HTR-8/SVneo (cell line): ENCODE data around the gene MYRIP.
"Not testable (repeated sequence)": the region's sequence is repeated elsewhere in the genome, so short reads cannot be mapped to it uniquely, and the experiment has no call there.

ENCODE experiments used
- DNase-seq: peaks from one replicate; pipeline ENCODE4 v3.0.0; 2011; ENCODE audit warnings: low spot score, mixed read lengths; ENCODE audit not compliant: insufficient read length
- FAIRE-seq: peaks from 2 replicates; lab custom pipeline; 2011; peaks lifted over from hg19 to GRCh38; lab: Jason Lieb, UNC

The MYRIP gene

DNA sequence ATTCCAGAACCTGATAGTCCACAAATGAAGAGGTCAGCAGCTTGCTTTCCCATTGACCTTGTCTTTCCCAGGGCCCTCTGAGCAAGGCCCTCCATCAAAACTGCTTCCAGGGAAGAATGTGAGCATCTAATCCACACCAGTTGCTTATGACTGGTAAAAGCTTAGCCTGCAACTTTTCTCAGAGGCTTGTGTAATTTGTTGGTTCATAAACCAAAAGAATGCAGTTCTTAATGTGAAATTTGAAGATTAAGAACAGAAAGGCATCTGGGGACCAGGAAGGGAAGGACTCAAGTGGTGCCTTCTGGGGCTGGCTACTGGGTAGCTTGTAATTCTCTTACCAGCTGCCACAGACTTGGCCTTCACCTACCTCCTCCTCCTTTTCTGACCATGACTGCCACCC, 439.2 kb downstream of the MYRIP start:
- DNase-seq (no peak), FAIRE-seq (no peak)

DNA sequence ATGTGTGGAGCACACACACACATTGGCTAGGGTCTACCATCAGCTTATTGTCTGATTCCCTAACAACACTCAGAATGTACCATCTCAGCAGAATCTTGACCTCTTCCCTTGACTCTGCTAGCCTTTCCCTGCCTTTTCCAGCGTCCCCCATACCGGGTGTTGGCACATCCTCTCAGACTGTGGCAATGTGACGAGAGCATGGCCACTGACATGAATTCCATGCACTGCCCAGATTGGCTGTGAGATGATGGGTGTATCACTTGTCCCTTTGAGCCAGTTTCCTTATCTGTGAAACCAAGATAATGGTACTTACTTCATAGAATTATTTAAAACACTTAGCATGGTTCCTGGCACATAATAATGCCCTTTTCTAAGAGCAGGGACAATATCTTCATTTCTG, 439.8 kb downstream of the MYRIP start:
- FAIRE-seq (no peak), DNase-seq (no peak)

DNA sequence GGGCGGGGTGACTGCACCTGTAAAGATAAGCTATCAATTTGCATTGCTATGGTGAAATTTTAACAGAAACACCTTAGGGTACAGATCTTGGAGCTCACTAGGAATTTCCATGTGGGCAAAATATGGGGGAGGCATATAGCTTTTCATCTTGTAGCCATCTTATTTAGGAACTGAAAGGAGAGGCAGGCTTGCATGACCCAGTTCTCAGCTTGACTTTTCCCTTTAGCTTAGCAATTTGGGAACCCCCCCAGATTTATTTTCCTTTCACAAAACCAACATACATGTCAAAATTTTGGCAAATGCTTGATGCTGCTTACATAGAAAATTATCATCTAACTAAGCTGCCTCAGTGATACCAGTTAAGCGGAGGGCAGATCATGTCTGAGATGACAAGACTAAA, 445.1 kb downstream of the MYRIP start:
- DNase-seq: no peak
- no peak for FAIRE-seq

DNA sequence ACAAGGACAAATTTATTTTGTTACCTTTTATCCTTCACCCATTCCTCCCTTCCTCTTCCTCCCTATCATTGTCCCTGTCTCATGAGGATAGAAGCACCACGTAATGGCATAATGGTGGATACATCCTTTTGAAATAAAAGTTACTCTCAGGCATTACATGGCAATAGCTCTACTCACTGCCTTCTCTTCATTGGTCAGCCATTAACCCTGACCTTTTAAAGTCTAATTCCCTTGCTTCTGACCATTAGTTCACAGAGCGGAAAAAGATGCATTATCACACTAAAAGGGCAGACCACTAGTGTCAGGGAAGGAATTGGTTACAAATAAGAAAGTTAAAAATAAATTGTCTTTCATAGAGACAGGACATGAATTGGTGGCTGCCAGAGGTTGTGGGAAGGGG, 445.5 kb downstream of the MYRIP start:
- no peak for FAIRE-seq
- DNase-seq: no peak

DNA sequence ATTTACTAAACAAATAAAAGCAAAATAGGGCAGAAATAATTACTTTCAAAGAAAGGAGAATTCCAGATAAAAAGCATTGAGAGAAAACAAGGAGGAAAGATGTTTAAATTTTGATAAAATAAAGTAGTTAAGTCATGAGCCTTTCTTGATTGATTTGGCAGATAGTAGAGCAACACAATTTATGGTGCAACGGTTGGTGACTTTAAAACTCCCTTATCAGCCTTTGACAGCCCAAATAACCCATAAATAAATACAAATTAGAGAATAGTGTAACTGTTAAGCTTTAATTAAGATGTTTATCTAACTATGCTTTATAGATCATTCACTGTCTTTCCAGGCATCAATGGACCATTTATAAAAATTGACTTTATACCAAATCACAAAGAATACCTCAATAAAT, 446.1 kb downstream of the MYRIP start:
- DNase-seq (no peak), FAIRE-seq (no peak)

DNA sequence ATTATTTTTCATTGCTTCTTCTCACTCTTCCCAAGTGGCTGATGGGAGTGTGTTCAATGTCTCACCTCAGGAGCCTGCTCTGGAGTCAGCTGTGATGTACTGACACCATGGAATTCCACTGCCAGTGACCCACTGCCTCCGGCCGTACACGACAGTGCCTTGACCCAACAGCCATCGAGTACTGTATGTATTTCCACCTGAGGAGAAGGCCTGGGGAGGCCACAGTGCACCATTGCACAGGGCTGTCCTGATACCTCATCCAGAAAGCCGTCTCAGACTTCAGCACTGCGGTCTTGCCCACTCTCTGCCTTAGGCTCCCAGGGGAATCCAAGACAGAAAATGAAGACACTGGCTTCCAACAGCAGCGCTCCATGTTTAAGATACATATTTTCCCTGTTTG, 448.7 kb downstream of the MYRIP start:
- FAIRE-seq: no peak
- DNase-seq: no peak

DNA sequence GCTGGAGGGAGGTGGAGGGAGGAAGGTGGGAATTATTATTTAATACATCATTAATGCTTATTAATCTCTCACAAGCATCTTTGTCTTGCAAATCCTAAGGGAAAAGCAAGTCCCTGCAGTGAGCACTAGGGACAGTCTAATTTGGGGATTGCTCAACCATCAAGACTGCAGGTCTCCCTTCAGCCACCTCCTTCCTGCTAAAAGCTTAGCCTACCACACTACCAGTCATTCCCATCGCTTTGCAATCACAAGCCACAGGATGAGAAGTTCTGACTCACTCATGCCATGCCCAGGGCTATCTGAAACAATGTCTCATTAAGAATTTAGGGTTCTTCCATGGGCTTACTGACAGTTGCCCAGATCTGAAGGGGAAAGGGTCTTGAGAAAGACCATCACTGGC, 449.1 kb downstream of the MYRIP start:
- FAIRE-seq (no peak), DNase-seq (no peak)

DNA sequence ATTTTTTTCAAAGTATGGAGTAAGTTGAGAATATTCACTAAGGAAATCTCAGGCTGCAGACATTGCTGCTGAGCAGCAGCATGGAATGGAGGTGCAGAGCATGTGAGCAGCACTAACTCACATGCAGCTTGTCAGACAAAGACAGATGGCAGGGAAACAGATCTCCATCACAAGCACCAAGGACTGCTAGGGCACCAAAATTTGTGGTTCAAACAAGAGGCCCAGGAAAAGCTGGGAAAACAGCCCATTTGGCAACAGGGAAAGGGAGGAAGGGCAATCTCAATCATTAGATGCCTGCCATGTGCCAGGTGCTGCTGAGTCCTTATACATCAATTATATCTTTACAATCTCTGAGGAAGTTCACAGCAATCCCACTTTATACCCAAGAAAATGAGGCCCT, 452.9 kb downstream of the MYRIP start:
- DNase-seq (no peak), FAIRE-seq (no peak)

DNA sequence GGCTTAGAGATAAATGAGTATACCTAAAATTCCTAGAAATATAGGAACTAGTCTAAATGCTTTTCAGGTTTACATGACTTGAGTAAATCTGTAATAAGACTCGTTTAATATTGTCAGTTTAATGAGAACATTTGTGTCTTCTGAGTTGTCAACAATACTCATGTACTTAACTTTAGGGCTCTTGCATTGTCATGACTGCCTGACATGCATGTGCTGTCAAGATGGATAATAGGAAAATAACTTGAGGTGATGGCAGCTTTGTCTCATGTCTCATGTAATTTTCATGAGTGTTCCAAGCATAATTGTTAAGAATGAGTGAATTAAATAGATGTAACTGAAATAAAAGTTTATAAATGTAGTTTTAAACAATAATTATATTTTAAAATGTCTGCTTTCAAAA, 455.0 kb downstream of the MYRIP start:
- DNase-seq (no peak), FAIRE-seq (no peak)

DNA sequence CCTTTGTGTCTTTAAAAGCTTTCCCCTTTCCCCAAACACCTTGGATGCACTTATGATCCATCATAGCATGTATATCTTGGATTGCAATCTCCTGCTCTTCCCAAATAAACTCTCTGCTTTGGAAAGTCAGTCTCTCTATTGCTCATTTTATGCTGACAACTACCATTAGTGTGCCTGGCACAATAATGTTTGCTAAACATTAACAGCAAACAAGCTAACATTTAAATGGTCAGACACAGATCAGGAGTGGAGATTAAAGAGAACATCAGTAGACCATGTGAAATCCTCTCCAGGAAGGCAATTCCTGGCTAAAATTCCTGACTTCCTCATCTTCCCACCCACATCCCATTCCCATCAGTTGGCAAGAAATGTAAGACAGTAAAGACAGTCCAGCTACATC, 455.8 kb downstream of the MYRIP start:
- DNase-seq: no peak
- FAIRE-seq: no peak

DNA sequence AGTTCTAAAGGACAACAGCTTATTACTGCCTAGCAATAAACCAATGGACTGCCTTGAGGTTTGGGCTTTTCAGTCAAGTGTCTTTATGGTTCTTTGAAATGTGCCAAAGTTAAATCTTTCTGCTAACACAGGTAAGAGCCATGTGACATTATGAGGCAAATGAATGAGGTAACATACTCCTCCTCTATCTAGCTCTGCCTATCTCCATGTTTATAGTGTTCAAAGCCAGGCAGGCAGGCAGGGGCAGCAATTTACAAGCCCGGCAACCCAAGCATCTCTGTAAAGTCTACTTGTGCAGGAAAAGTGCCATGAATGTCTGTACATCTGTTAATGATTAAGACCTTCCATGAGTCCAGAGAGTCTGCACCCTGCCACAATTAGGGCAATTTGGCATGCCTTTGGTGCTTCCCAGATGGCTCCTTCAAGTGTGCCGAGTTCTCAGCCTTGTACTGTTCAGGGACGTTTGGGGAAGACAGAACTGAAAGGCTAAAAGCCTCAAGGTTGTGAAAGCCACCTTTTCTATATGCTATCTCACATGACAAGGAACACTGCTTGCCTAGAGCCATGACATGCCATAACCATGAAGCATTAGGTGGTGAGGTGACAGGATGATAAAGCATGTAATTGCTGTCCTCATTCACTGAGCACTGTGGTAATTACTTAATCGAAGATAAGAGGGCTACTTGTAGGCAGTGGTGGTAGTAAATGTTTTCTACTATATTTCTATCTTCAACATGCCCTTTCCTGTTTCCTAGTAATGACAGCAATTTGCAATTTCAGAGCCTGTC, 458.7 kb downstream of the MYRIP start:
- no peak for FAIRE-seq
- no peak for DNase-seq

DNA sequence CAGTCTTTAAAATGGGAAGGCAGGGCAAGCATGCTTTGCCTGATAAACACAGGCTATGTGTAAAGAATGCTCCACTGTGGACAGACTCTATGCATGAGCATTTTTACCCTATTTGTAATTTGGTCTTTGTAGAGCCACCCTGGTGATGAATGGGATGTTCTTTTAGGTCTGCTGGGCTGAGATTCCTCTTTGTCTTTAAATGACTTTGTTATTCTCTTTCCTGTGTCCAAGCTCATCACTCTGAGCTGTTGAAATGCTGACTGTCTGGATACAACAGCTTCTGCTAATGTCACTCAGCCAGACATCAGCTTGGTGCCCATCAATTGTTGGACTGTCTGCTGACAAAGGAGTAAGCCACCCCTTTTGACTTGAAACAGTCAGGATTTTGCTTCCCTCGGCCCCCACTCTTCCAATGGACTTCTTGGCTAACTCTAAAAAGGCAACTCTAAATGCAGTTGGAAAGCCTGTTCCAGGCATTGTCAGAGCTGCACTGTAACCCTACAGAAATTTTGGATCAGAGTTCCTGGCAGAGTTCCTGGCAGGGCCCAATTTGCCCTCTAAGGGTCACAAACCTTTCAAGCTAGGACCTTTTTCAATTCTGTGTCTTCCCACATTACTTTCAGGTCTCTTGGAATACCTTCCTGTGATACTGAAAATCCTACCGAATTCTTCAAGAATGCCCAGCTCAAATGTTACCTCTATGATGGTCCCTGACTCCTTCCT, 459.6 kb downstream of the MYRIP start:
- DNase-seq (no peak), FAIRE-seq (no peak)

DNA sequence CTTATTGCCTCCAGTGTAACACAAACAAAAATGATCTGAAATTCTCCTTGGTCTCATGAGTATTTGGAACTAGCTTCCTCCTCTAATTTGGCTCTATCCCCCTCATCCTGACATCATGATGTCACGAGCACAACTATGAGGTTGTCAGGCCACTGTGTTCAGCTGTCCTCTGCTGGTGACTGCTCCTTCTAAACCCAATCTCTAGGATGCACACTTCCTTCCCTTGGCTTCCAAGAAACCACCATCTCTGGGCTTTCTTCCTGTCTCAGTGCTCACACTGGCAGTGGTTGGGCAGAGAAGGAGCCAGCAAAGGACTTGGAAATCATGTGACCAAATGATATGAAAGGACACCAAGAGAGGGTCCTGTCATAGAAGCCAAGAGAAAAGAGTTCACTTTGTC, 469.4 kb downstream of the MYRIP start:
- DNase-seq (no peak), FAIRE-seq (no peak)

DNA sequence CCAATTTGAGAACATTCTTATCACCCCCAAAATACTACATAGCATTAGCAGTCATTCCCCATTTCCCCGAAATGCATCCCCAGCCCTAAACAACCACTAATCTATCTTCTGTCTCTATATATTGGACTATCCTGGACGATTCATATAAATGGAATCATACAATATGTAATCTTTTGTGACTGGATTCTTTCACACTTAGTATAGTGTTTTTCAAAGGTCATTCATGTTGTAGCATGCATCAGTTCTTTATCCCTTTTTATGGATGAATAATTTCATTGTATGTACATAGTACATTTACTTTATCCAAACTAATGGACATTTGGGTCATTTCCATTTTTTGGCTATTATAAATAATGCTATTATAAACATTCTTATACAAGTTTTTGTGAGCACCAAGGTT, 472.6 kb downstream of the MYRIP start:
- no peak for FAIRE-seq
- no peak for DNase-seq

DNA sequence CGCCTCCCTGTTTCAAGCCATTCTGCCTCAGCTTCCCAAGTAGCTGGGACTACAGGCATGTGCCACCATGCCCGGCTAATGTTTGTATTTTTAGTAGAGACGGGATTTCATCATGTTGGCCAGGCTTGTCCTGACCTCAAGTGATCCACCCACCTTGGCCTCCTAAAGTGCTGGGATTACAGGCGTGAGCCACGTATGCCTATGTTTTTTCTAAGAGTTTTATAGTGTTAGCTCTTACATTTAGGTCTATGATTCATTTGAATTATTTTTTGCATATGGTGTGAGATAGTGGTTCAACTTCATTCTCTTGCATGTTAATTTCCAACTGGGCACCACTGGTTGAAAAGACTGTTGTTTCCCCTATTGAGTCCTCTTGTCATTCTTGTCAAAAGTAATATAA, 473.6 kb downstream of the MYRIP start:
- FAIRE-seq: not testable (repeated sequence)

DNA sequence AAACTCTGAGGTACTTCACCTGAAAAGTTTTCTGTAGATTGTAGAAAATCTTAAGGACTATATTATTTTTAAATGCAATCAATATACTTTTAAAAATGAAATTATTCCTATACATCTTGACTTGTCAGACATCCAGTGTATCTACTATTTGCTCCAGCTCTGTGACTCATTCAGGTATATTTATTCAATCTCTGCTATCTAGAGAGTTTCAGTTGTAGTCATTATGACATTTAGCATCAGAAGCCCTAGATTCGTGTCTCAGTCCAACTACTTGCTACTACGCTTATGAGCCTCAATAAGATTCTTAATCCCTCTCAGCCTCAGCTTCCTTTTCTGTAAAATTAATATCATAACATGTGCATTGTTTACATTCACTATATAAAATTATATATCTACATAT, 477.8 kb downstream of the MYRIP start:
- FAIRE-seq (no peak), DNase-seq (no peak)

More for the DNA sequence above, 473.6 kb downstream of the MYRIP start:
- DNase-seq: not testable (repeated sequence)

DNA sequence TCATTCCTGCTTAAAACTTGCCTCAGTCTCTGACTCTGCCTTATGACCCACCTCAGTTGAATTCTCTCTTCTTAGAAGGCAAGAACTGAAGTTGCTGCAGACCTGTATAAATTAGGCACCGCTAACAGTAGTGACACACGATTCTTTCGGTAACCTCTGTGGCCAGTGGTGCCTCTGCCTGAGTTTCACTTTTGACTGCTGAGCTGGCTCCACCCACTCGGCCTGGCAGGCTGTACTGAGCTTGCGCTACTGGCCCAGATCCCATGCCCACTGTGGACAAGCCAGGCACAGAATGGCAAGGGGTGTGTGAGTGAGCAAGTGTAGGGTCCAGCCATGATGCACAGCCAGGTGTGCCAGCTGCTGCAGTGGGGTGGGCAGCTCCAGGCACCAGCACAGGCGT, 481.0 kb downstream of the MYRIP start:
- DNase-seq (no peak), FAIRE-seq (no peak)

DNA sequence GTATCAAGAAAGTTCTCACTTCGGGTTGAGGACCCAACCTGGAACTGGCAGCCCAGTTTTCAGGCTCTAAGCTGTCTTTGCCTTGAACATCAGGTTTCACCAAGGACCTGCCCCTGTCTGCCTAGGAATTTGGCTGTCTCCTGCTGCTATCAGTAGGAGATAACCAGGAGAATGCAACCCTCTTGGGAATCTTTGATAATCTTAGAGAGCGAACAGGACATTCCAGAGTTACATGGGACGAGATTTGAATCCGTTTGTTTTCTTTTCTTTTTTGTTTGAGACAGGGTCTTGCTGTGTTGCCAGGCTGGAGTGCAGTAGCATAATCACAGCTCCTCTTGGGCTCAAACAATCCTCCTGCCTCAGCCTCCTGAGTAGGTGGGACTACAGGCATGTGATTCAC, 482.1 kb downstream of the MYRIP start:
- no peak for FAIRE-seq
- no peak for DNase-seq

DNA sequence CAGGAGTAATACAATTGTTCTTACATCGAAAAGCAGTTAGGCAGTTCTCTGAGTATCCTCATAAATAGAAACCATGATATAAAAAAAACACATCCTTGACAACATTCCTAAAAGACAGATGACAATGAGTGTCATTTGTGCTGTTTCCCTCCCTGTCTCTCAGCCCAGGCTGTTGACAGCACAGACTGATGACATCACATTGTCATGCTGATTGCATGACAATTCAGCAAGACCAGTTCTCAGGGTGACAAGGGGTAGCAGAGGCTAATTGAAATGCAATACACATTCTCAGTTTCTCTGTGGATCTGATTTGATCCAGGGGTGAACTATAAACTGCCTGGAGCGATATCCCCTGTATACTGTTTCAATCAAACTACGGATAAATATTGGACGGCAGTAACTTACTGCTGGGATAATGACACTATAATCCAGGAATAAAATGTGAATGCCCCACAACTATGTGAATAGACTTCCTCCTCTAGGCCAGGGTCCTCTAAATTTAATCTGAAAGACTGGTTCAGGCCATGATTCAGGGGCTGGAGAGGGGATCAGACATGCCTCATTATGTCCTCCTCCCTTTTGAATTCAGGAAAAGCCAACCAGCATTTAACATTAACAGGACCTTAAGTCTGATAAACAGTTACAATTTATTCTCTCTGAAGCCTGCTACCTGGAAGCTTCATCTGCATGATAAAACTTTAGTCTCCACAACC, 483.4 kb downstream of the MYRIP start:
- FAIRE-seq: no peak
- DNase-seq: no peak

DNA sequence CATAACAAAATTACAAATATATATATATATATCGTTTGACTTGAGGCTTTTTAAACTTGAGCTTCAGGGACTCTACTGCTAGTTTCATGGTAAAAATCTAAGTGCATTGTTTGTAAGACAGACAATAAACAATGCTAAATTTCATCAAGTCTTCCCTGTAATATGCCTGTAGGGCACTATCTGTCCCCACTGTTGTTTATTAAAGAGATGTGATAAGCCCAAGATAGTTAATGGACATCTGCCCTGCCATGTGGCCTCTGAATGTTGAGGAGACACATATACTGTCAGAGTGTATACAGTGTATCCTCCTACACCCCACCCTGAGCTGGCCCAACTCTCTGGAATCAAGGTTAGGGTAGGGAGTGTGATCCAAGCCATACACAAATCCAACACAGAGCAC, 485.0 kb downstream of the MYRIP start:
- no peak for FAIRE-seq
- no peak for DNase-seq

DNA sequence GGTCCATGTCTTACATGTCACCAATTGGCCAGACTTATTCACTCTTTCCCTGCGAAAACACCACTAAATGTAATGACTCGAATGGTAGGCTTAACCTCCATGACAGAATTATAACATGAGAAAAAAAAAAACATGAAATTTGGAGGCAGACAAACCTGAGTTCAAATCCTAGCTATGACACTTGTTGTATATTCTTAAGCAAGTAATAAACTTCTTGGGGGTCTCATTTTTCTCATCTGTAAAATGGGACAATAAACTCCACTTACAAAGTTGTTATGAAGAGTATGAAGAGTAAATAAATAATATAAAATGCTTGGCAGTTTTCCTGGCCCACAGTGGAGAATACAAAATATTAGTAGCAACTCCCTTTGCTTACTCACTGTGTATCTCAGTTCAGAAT, 488.7 kb downstream of the MYRIP start:
- DNase-seq (no peak), FAIRE-seq (no peak)
